Measurements from ENCODE around the gene PLEKHA8. TPM values are rescaled to one million over a fixed set of nuclear protein-coding genes. Genes with fewer than 3 reads are reported as not detected.

The PLEKHA8 gene
- total and polyA plus RNA-seq, 2 of the 8 experiments (the other 6 are each of a cell fraction or from before 2014, with no cell fraction given), result 10.7 to 44.0 TPM

GRCh38 chr7:30154111-30154587 is 125.9 kb downstream of the PLEKHA8 start:
- WGBS, 2 experiments (ENCODE audit: extremely low coverage in 1 of 2, insufficient coverage in 1 of 2, insufficient read length in 1 of 2, insufficient replicate concordance in 2 of 2, low coverage in 1 of 2, low lambda C conversion rate in 2 of 2, missing lambda C conversion rate in 1 of 2), result 89% methylated on average over 9 of the region's 9 CpGs; no CpG with 5 or more reads in 1 of the 2 experiments
- Histone ChIP-seq H3K23ac (ENCODE audit: insufficient read length) (no peak overlapping the region), H3K79me2 (ENCODE audit: control insufficient read depth in 1 of 2, insufficient read depth in 2 of 2, low read length in 2 of 2) (no peaks in the 10 kb centered on the region), H3K36me3 (ENCODE audit: control insufficient read depth in 2 of 4, insufficient read depth in 4 of 4, low read length in 3 of 4) (no peaks in the 10 kb centered on the region), H4K20me1 (replicated peaks in 1 of 2; ENCODE audit: control insufficient read depth in 1 of 2, insufficient read depth in 2 of 2, low read length in 2 of 2) (no peaks in the 10 kb centered on the region), H3K27ac (ENCODE audit: low read depth, low read length) (no peak overlapping the region), H3K23me2 (ENCODE audit: low read depth, low read length) (no peaks in the 10 kb centered on the region), H3K9me3 (ENCODE audit: insufficient read depth in 2 of 2, low read depth in 1 of 2, low read length in 1 of 2) (no peaks in the 10 kb centered on the region), H3K14ac (ENCODE audit: insufficient read length) (no peak overlapping the region), H4K91ac (replicated peaks; ENCODE audit: insufficient read length, low read length) (no peak overlapping the region), H3K56ac (replicated peaks; ENCODE audit: insufficient read length, low read depth, low read length) (no peak overlapping the region), H2BK120ac (replicated peaks; ENCODE audit: low read depth, low read length) (no peak overlapping the region), H2BK15ac (ENCODE audit: low read length) (no peak overlapping the region), H3K4ac (replicated peaks; ENCODE audit: insufficient read length, low read depth, low read length) (no peak overlapping the region), H2AFZ (ENCODE audit: low read length) (no peak overlapping the region), H3K4me1 (replicated peaks in 1 of 4; ENCODE audit: control insufficient read depth in 3 of 4, insufficient read depth in 4 of 4, low read length in 3 of 4) (peaks cover 0 to 2% (median 0%) of the 10 kb centered on the region in 4 experiments; a peak in 3 of 7 replicates), H4K8ac (ENCODE audit: extremely low read depth, insufficient read depth, low read length) (no peak overlapping the region), H3K79me1 (ENCODE audit: low read depth, low read length) (no peaks in the 10 kb centered on the region), H3K27me3 (replicated peaks in 1 of 4; ENCODE audit: control insufficient read depth in 3 of 4, extremely low read depth in 1 of 4, insufficient read depth in 3 of 4, low read length in 3 of 4) (no peaks in the 10 kb centered on the region), H3K18ac (ENCODE audit: extremely low read depth, low read length) (no peak overlapping the region), H4K5ac (ENCODE audit: insufficient read length, low read depth, low read length) (no peak overlapping the region), H2AK5ac (ENCODE audit: low read depth, low read length) (no peak overlapping the region), H3K4me3 (ENCODE audit: extremely low read depth in 1 of 4, insufficient read depth in 2 of 4, low read depth in 3 of 4, low read length in 4 of 4) (no peak overlapping the region), H2BK5ac (ENCODE audit: low read depth, low read length) (no peak overlapping the region), H2BK20ac (ENCODE audit: low read length) (no peak overlapping the region), H2BK12ac (ENCODE audit: low read depth, low read length) (no peak overlapping the region), H3K4me2 (ENCODE audit: insufficient read depth in 1 of 2, low read depth in 2 of 2, low read length in 2 of 2) (no peak overlapping the region), H3K9ac (replicated peaks in 1 of 4; ENCODE audit: extremely low read depth in 1 of 4, low read depth in 3 of 4, low read length in 3 of 4) (no peak overlapping the region)
- CTCF ChIA-PET (ENCODE audit: partially characterized antibody), result interaction anchor here (0.6 to 1.5 kb wide), 6 partner anchors 8 to 237 kb away, joined by 3 to 4 read pairs (median 4); no protein-coding TSS in a partner anchor
- no peak for DNase-seq (ENCODE audit: low read depth in 1 of 2, low spot score in 2 of 2)
- no peak for FAIRE-seq
- TF ChIP-seq CREB1 (IDR thresholded peaks at IDR 0.05), result no peak
- no peak for TF ChIP-seq RAD21 (IDR thresholded peaks at IDR 0.05 in 1 of 2, conservative IDR thresholded peaks at IDR 0.05 in 1 of 2; ENCODE audit: low read depth in 2 of 2, low read length in 2 of 2)
- no peak for TF ChIP-seq KDM5A (IDR thresholded peaks at IDR 0.05; ENCODE audit: low read length)
- TF ChIP-seq SRF (IDR thresholded peaks at IDR 0.05; ENCODE audit: low read depth, low read length), result no peak
- TF ChIP-seq SAP30 (IDR thresholded peaks at IDR 0.05; ENCODE audit: insufficient read depth, insufficient replicate concordance, low read length), result no peak
- POLR2A ChIA-PET (ENCODE audit: partially characterized antibody), result no interaction called here
